Measurements from ENCODE around the gene STAT6.

DNA sequence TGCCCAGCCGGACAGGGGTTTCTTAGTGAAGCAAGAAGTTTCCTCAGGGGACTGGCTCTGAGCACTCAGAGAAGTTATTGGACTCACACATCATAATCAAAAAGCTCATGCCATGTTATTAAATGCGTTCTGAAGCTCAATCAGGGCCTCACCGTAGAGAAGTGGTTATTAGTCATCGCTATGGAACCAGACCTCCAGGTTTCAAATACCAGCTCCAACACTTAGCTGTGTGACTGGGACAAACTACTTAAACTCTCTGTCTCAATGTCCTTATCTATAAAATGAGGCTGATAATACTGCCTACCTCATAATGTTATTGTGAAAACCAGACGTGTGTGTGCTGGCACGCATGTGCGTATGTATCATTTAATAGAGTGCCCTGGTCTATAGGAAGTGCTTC lies 7.3 kb downstream of the STAT6 start:
- no peak for TF ChIP-seq CTCF (IDR thresholded peaks at IDR 0.05; ENCODE audit: poor library complexity)
- TF ChIP-seq EZH2 (IDR thresholded peaks at IDR 0.05; ENCODE audit: borderline replicate concordance), result no peak
- no peak for TF ChIP-seq EZH2phosphoT487 (IDR thresholded peaks at IDR 0.05; ENCODE audit: low read depth, severe bottlenecking, unreplicated experiment)

All from hepatocyte (in vitro differentiated cells).